Mucosa of rectum (tissue), 2 donors: ENCODE data around the gene FERMT1.

ENCODE experiments used
- H3K27ac ChIP-seq, 2 donors: one replicate each; pipeline ENCODE4 v1.7.0; 2013; ENCODE audit warnings: inconsistent platforms in 2 of 2, low read depth in 2 of 2, low read length in 2 of 2
- H3K27me3 ChIP-seq, 2 donors: one replicate each; pipeline ENCODE4 v1.7.0; 2013; ENCODE audit warnings: low read length in 2 of 2; ENCODE audit not compliant: control insufficient read depth in 2 of 2, insufficient read depth in 2 of 2
- H3K36me3 ChIP-seq, 2 donors: one replicate each; pipeline ENCODE4 v1.7.0; 2013; ENCODE audit warnings: low read length in 2 of 2; ENCODE audit not compliant: control insufficient read depth in 2 of 2, insufficient read depth in 2 of 2
- H3K4me1 ChIP-seq, 2 donors: one replicate each; pipeline ENCODE4 v1.7.0; 2013; ENCODE audit warnings: low read length in 2 of 2, mild to moderate bottlenecking in 1 of 2; ENCODE audit not compliant: control insufficient read depth in 2 of 2, insufficient read depth in 2 of 2
- H3K4me3 ChIP-seq, 2 donors: one replicate each; pipeline ENCODE4 v1.7.0; 2013; ENCODE audit warnings: low read length in 2 of 2
- H3K9ac ChIP-seq, 2 donors: one replicate each; pipeline ENCODE4 v1.7.0; 2013; ENCODE audit warnings: low read length in 2 of 2, low read depth in 1 of 2, mild to moderate bottlenecking in 1 of 2
- H3K9me3 ChIP-seq, 2 donors: one replicate each; pipeline ENCODE4 v1.7.0; 2013; ENCODE audit warnings: low read length in 2 of 2; ENCODE audit not compliant: control insufficient read depth in 2 of 2
- donor health status: healthy.
- donor health status: Normal muscosa, but diverticular disease.

The FERMT1 gene

GRCh38 chr20:6142348-6142993 lies 19.6 kb upstream of the FERMT1 start:
- Histone ChIP-seq H3K27me3 (no peaks in the 10 kb centered on the region), H3K4me3 (no peak overlapping the region), H3K9me3 (peaks cover 0 to 2% of the 10 kb centered on the region in 2 donors), H3K9ac (no peak overlapping the region), H3K4me1 (no peaks in the 10 kb centered on the region), H3K36me3 (no peaks in the 10 kb centered on the region), H3K27ac (no peak overlapping the region)

GRCh38 chr20:6140947-6141346 lies 18.1 kb upstream of the FERMT1 start:
- Histone ChIP-seq H3K4me3 (no peak overlapping the region), H3K36me3 (no peaks in the 10 kb centered on the region), H3K27me3 (no peaks in the 10 kb centered on the region), H3K9me3 (no peaks in the 10 kb centered on the region), H3K4me1 (no peaks in the 10 kb centered on the region), H3K27ac (no peak overlapping the region), H3K9ac (no peak overlapping the region)

GRCh38 chr20:6135347-6135746 lies 12.5 kb upstream of the FERMT1 start:
- Histone ChIP-seq H3K36me3 (no peaks in the 10 kb centered on the region), H3K27ac (no peak overlapping the region), H3K4me3 (no peak overlapping the region), H3K4me1 (no peaks in the 10 kb centered on the region), H3K9me3 (no peaks in the 10 kb centered on the region), H3K27me3 (no peaks in the 10 kb centered on the region), H3K9ac (no peak overlapping the region)

GRCh38 chr20:6134592-6134991 lies 11.8 kb upstream of the FERMT1 start:
- H3K9me3 ChIP-seq: no peaks in the 10 kb centered on the region
- H3K36me3 ChIP-seq: no peaks in the 10 kb centered on the region
- no peak overlapping the region for H3K27ac ChIP-seq
- H3K9ac ChIP-seq: no peak overlapping the region
- no peaks in the 10 kb centered on the region for H3K27me3 ChIP-seq
- H3K4me1 ChIP-seq: no peaks in the 10 kb centered on the region
- no peak overlapping the region for H3K4me3 ChIP-seq

- Histone ChIP-seq H3K9me3 (no peaks in the 10 kb centered on the region), H3K27me3 (no peaks in the 10 kb centered on the region), H3K27ac (no peak overlapping the region), H3K9ac (no peak overlapping the region), H3K36me3 (no peaks in the 10 kb centered on the region), H3K4me1 (peaks cover 3 to 10% of the 10 kb centered on the region in 2 donors), H3K4me3 (no peak overlapping the region)
Observed at GRCh38 chr20:6130045-6130444, 7.2 kb upstream of the FERMT1 start.

- Histone ChIP-seq H3K9me3 (no peaks in the 10 kb centered on the region), H3K36me3 (no peaks in the 10 kb centered on the region), H3K4me3 (no peak overlapping the region), H3K4me1 (peaks cover 7 to 27% of the 10 kb centered on the region in 2 donors), H3K9ac (no peak overlapping the region), H3K27ac (no peak overlapping the region), H3K27me3 (no peaks in the 10 kb centered on the region)
Observed at GRCh38 chr20:6127825-6128224, 5.0 kb upstream of the FERMT1 start.

GRCh38 chr20:6126846-6127245 lies 4.0 kb upstream of the FERMT1 start:
- H3K9me3 ChIP-seq: no peaks in the 10 kb centered on the region
- no peaks in the 10 kb centered on the region for H3K36me3 ChIP-seq
- H3K4me3 ChIP-seq: no peak overlapping the region
- no peak overlapping the region for H3K27ac ChIP-seq
- H3K9ac ChIP-seq: no peak overlapping the region
- peaks cover 7 to 27% of the 10 kb centered on the region in 2 donors for H3K4me1 ChIP-seq
- no peaks in the 10 kb centered on the region for H3K27me3 ChIP-seq

- no peaks in the 10 kb centered on the region for H3K9me3 ChIP-seq
- no peaks in the 10 kb centered on the region for H3K27me3 ChIP-seq
- peak overlapping the region; percentile 90 to 91 for H3K27ac ChIP-seq
- peaks cover 5 to 9% of the 10 kb centered on the region in 2 donors for H3K36me3 ChIP-seq
- peak overlapping the region in 1 of 2 donors; percentile 84 for H3K9ac ChIP-seq
- peaks cover 11 to 32% of the 10 kb centered on the region in 2 donors for H3K4me1 ChIP-seq
- H3K4me3 ChIP-seq: peak overlapping the region; percentile 73 to 84
Observed at GRCh38 chr20:6123649-6124014, 802 bp upstream of the FERMT1 start.

GRCh38 chr20:6122111-6122872 lies 538 bp downstream of the FERMT1 start:
- Histone ChIP-seq H3K36me3 (peaks cover 8 to 15% of the 10 kb centered on the region in 2 donors), H3K9me3 (no peaks in the 10 kb centered on the region), H3K9ac (peak overlapping the region; percentile 72 to 84), H3K4me1 (peaks cover 11 to 32% of the 10 kb centered on the region in 2 donors), H3K4me3 (peak overlapping the region; percentile 73 to 84), H3K27ac (peak overlapping the region; percentile 90 to 91), H3K27me3 (no peaks in the 10 kb centered on the region)

- Histone ChIP-seq H3K27me3 (no peaks in the 10 kb centered on the region), H3K27ac (no peak overlapping the region), H3K9ac (peak overlapping the region; percentile 43 to 84), H3K9me3 (no peaks in the 10 kb centered on the region), H3K4me3 (peak overlapping the region; percentile 73 to 84), H3K36me3 (peaks cover 10 to 15% of the 10 kb centered on the region in 2 donors), H3K4me1 (peaks cover 11 to 32% of the 10 kb centered on the region in 2 donors)
Observed at GRCh38 chr20:6121504-6121903, 1.3 kb downstream of the FERMT1 start.
